ENCODE measurements around the gene TCEAL7. TPM values are rescaled to one million over a fixed set of nuclear protein-coding genes. Genes with fewer than 3 reads are reported as not detected.
A peak's percentile ranks its signal among the peaks of the same experiment; 100 is the strongest.
"Not testable (repeated sequence)": the region's sequence is repeated elsewhere in the genome, so short reads cannot be mapped to it uniquely, and the experiment has no call there.

The TCEAL7 gene
- total RNA-seq, 1 experiment from 2014 or later: not detected

GRCh38 chrX:103304705-103305104 lies 25.3 kb upstream of the TCEAL7 start:
- TF ChIP-seq CTCF (IDR thresholded peaks at IDR 0.05): no peak
- TF ChIP-seq TCF7L2 (IDR thresholded peaks at IDR 0.05; ENCODE audit: low read depth, low read length): no peak
- no peak for TF ChIP-seq POLR2AphosphoS5 (IDR thresholded peaks at IDR 0.05; ENCODE audit: low read depth, low read length)
- no peak for TF ChIP-seq REST (IDR thresholded peaks at IDR 0.05; ENCODE audit: insufficient read depth in 1 of 2, low read depth in 2 of 2, low read length in 1 of 2)
- TF ChIP-seq SIN3A (IDR thresholded peaks at IDR 0.05; ENCODE audit: borderline replicate concordance, insufficient read depth, low read depth, low read length): no peak
- Histone ChIP-seq H3K27me3 (ENCODE audit: control insufficient read depth, insufficient read depth, low read length) (no peaks in the 10 kb centered on the region), H3K4me3 (ENCODE audit: low read depth in 2 of 2, low read length in 2 of 2) (no peak overlapping the region), H3K36me3 (ENCODE audit: control insufficient read depth, insufficient read depth, low read length) (no peaks in the 10 kb centered on the region), H3K4me1 (ENCODE audit: control insufficient read depth, insufficient read depth, low read length) (no peaks in the 10 kb centered on the region), H3K27ac (ENCODE audit: low read length) (no peak overlapping the region), H3K9me3 (ENCODE audit: control insufficient read depth, insufficient read depth, low read depth, low read length) (no peaks in the 10 kb centered on the region)
- DNase-seq (ENCODE audit: low read depth, low spot score) (no peak), ATAC-seq (no peak)
- CTCF ChIA-PET: no interaction called here
- POLR2A ChIA-PET: no interaction called here
- in situ Hi-C loops (cut with HindIII; ENCODE audit: low pct_unique_long_range_greater_than_20kb, low sequenced_read_pairs): no loop called here
- no TSS peak for BruUV-seq (replicated peaks)
- intact Hi-C loops (cut with micrococcal nuclease; ENCODE audit: unreplicated experiment): no loop called here

- POLR2A ChIA-PET; H3K9me3 ChIP-seq (ENCODE audit: control insufficient read depth, insufficient read depth, low read depth, low read length); CTCF ChIA-PET; ATAC-seq; H3K36me3 ChIP-seq (ENCODE audit: control insufficient read depth, insufficient read depth, low read length); H3K27ac ChIP-seq (ENCODE audit: low read length); in situ Hi-C loops (cut with HindIII; ENCODE audit: low pct_unique_long_range_greater_than_20kb, low sequenced_read_pairs); H3K27me3 ChIP-seq (ENCODE audit: control insufficient read depth, insufficient read depth, low read length); H3K4me1 ChIP-seq (ENCODE audit: control insufficient read depth, insufficient read depth, low read length); intact Hi-C loops (cut with micrococcal nuclease; ENCODE audit: unreplicated experiment); BruUV-seq (replicated peaks); DNase-seq (ENCODE audit: low read depth, low spot score); H3K4me3 ChIP-seq (ENCODE audit: low read depth in 2 of 2, low read length in 2 of 2): not testable (repeated sequence)
Measured at GRCh38 chrX:103305666-103306065, 24.4 kb upstream of the TCEAL7 start.

GRCh38 chrX:103309860-103310554 lies 20.0 kb upstream of the TCEAL7 start:
- in situ Hi-C loops (cut with HindIII; ENCODE audit: low pct_unique_long_range_greater_than_20kb, low sequenced_read_pairs) (no loop called here), intact Hi-C loops (cut with micrococcal nuclease; ENCODE audit: unreplicated experiment) (no loop called here)
- H3K27ac ChIP-seq (ENCODE audit: low read length): no peak overlapping the region
- DNase-seq (ENCODE audit: low read depth, low spot score) (no peak), ATAC-seq (0 out of 2 replicates have a peak, but pooled peaks have one; percentile 40)
- CTCF ChIA-PET: no interaction called here
- POLR2A ChIA-PET: no interaction called here
- H3K36me3 ChIP-seq (ENCODE audit: control insufficient read depth, insufficient read depth, low read length): no peaks in the 10 kb centered on the region
- H3K4me1 ChIP-seq (ENCODE audit: control insufficient read depth, insufficient read depth, low read length): peaks cover 2% of the 10 kb centered on the region; the same call in 1 of the 2 replicates
- TF ChIP-seq POLR2AphosphoS5 (IDR thresholded peaks at IDR 0.05; ENCODE audit: low read depth, low read length): no peak
- TF ChIP-seq TCF7L2 (IDR thresholded peaks at IDR 0.05; ENCODE audit: low read depth, low read length): no peak
- peak; percentile 62 to 78; a peak in 2 of 4 replicates for TF ChIP-seq REST (IDR thresholded peaks at IDR 0.05; ENCODE audit: insufficient read depth in 1 of 2, low read depth in 2 of 2, low read length in 1 of 2)
- TF ChIP-seq SIN3A (IDR thresholded peaks at IDR 0.05; ENCODE audit: borderline replicate concordance, insufficient read depth, low read depth, low read length): no peak
- no peak for TF ChIP-seq CTCF (IDR thresholded peaks at IDR 0.05)
- peaks cover 12% of the 10 kb centered on the region for H3K27me3 ChIP-seq (ENCODE audit: control insufficient read depth, insufficient read depth, low read length)
- BruUV-seq (replicated peaks): no TSS peak
- H3K4me3 ChIP-seq (ENCODE audit: low read depth in 2 of 2, low read length in 2 of 2): peak overlapping the region; percentile 53 to 71
- H3K9me3 ChIP-seq (ENCODE audit: control insufficient read depth, insufficient read depth, low read depth, low read length): no peaks in the 10 kb centered on the region
